ENCODE measurements around the gene PADI3. TPM values are rescaled to one million over a fixed set of nuclear protein-coding genes. Genes with fewer than 3 reads are reported as not detected.

Gene PADI3
- total RNA-seq, 1 experiment from 2014 or later, result 2.5 TPM

DNA sequence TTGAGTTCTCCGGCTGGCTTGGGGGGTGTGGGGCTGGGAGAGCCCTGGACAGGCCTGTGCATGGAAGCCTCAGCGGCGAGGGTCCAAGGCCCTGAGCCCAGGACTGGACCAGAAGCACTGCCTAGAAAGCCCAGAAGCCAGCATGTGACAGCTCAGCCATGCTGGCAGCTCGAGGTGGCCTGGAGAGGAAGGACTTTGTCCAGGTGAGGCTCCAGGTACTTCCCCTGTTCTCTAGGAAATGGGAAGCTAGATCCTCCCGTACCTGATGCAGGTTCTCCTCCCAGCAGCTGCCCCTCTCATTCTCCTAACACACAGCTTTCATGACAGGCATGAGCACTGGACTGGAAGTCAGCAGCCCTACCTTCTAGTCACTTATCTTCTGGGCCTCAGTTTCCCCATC, 6.4 kb downstream of the PADI3 start:
- Histone ChIP-seq H3K9ac (ENCODE audit: extremely low read depth, insufficient read length, low read length) (no peak overlapping the region), H2AFZ (ENCODE audit: low read length) (no peak overlapping the region), H3K56ac (ENCODE audit: insufficient read length, low read depth, low read length) (no peak overlapping the region), H3K18ac (ENCODE audit: insufficient read length, low read depth, low read length) (no peak overlapping the region), H4K20me1 (ENCODE audit: control insufficient read depth, insufficient read depth, insufficient read length) (peaks cover 5% of the 10 kb centered on the region), H2BK12ac (ENCODE audit: insufficient read length, low read depth, low read length) (no peak overlapping the region), H3K27me3 (ENCODE audit: insufficient read depth, low read length) (no peaks in the 10 kb centered on the region), H3K23ac (ENCODE audit: insufficient read length, low read depth, low read length) (no peak overlapping the region), H3K23me2 (ENCODE audit: insufficient read length, low read depth, low read length, poor library complexity, severe bottlenecking) (no peaks in the 10 kb centered on the region), H2BK15ac (ENCODE audit: low read depth, low read length) (no peak overlapping the region), H4K5ac (ENCODE audit: insufficient read length, low read depth, low read length) (no peak overlapping the region), H3K4me1 (ENCODE audit: insufficient read depth, low read length) (no peaks in the 10 kb centered on the region), H3K27ac (ENCODE audit: insufficient read length, low read depth, low read length) (no peak overlapping the region), H3T11ph (ENCODE audit: low read length) (no peak overlapping the region), H3K79me1 (ENCODE audit: insufficient read depth, low read depth, low read length, poor library complexity, severe bottlenecking) (no peaks in the 10 kb centered on the region), H2BK5ac (ENCODE audit: insufficient read length, low read length) (no peak overlapping the region), H2AK5ac (ENCODE audit: insufficient read length, low read length) (no peak overlapping the region), H3K4ac (ENCODE audit: low read depth, low read length) (no peak overlapping the region), H3K14ac (ENCODE audit: insufficient read depth, low read length) (no peak overlapping the region), H4K8ac (replicated peaks; ENCODE audit: insufficient read length, low read depth, low read length) (no peak overlapping the region), H4K91ac (ENCODE audit: insufficient read length, low read depth, low read length) (no peak overlapping the region), H2BK120ac (ENCODE audit: low read depth, low read length, poor library complexity, severe bottlenecking) (no peak overlapping the region), H2BK20ac (ENCODE audit: low read depth, low read length, poor library complexity, severe bottlenecking) (no peak overlapping the region), H3K79me2 (ENCODE audit: insufficient read depth, low read length) (no peaks in the 10 kb centered on the region), H3K9me3 (ENCODE audit: control insufficient read depth, low read depth, low read length) (no peaks in the 10 kb centered on the region), H3K4me2 (ENCODE audit: insufficient read depth, insufficient read length, low read length) (no peak overlapping the region)
- Mint-ChIP-seq H3K4me1 (peaks cover 8 to 9% of the 10 kb centered on the region in 2 experiments), H3K27me3 (ENCODE audit: low read depth) (no peaks in the 10 kb centered on the region), H3K27ac (no peak overlapping the region), H3K9me3 (no peaks in the 10 kb centered on the region; a peak in 2 of 5 replicates), H3K4me3 (no peak overlapping the region), H3K36me3 (ENCODE audit: insufficient read depth in 1 of 3, low read depth in 3 of 3) (no peaks in the 10 kb centered on the region)
- TF ChIP-seq, protein P1, sequence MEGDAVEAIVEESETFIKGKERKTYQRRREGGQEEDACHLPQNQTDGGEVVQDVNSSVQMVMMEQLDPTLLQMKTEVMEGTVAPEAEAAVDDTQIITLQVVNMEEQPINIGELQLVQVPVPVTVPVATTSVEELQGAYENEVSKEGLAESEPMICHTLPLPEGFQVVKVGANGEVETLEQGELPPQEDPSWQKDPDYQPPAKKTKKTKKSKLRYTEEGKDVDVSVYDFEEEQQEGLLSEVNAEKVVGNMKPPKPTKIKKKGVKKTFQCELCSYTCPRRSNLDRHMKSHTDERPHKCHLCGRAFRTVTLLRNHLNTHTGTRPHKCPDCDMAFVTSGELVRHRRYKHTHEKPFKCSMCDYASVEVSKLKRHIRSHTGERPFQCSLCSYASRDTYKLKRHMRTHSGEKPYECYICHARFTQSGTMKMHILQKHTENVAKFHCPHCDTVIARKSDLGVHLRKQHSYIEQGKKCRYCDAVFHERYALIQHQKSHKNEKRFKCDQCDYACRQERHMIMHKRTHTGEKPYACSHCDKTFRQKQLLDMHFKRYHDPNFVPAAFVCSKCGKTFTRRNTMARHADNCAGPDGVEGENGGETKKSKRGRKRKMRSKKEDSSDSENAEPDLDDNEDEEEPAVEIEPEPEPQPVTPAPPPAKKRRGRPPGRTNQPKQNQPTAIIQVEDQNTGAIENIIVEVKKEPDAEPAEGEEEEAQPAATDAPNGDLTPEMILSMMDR (conservative IDR thresholded peaks at IDR 0.05), result no peak
- no CpG with 5 or more reads among the region's 5 CpGs for WGBS (ENCODE audit: extremely low coverage, insufficient read length, low lambda C conversion rate)
- DNase-seq, result no peak

Data from H9 (cell line).